ENCODE results near the gene PSMB11.

GRCh38 chr14:23018107-23018506, 23.9 kb upstream of the PSMB11 start:
- TF ChIP-seq EZH2 (IDR thresholded peaks at IDR 0.05; ENCODE audit: low read length, unreplicated experiment) (no peak), CTCF (conservative IDR thresholded peaks at IDR 0.05; ENCODE audit: low read depth, low read length) (no peak)

Measured in PC-3 (cell line).